Adrenal gland (tissue), 12 donors: ENCODE results near the gene CCNK. TPM values are rescaled to one million over a fixed set of nuclear protein-coding genes. Genes with fewer than 3 reads are reported as not detected.

Experiments used
- DNase-seq, 7 donors: peaks; one replicate each; pipeline ENCODE4 v3.0.0-alpha.2; 2019 to 2020
- H3K27ac ChIP-seq, 5 donors: fragments of 200-600 bp; sonication (generic) in 4 of 5; 1 replicate in 3 of 5; 2 replicates in 2 of 5; pipeline versions ENCODE4 v1.5.1 to v1.8.0; 2016 to 2020; ENCODE audit warnings: mild to moderate bottlenecking in 1 of 5
- H3K27me3 ChIP-seq: fragments of 200-600 bp; 2 replicates; pipeline ENCODE4 v1.8.0; 2021
- H3K36me3 ChIP-seq, 2 donors: fragments of 200-600 bp; replicated peaks in 1 of 2; 1 replicate in 1 of 2; 2 replicates in 1 of 2; pipeline versions ENCODE4 v1.5.1 to v1.8.0; 2018 to 2022
- H3K4me1 ChIP-seq, 2 donors: fragments of 200-600 bp; replicated peaks in 1 of 2; 1 replicate in 1 of 2; 2 replicates in 1 of 2; pipeline versions ENCODE4 v1.5.1 to v1.8.0; 2018 to 2021
- H3K4me3 ChIP-seq, 4 donors: fragments of 200-600 bp; sonication (generic) in 3 of 4; one replicate each; pipeline ENCODE4 v1.5.1; 2016 to 2018
- H3K9me3 ChIP-seq, 3 donors: fragments of 200-600 bp; sonication (generic) in 1 of 3; replicated peaks in 1 of 3; 1 replicate in 2 of 3; 2 replicates in 1 of 3; pipeline versions ENCODE4 v1.5.1 to v1.8.0; 2016 to 2021
- POLR2A ChIP-seq, 2 donors: fragments of 450-650 bp; IDR thresholded peaks; one replicate each; pipeline ENCODE4 v1.6.1; 2017; ENCODE audit warnings: antibody characterized with exemption in 2 of 2, mild to moderate bottlenecking in 2 of 2, moderate library complexity in 1 of 2
- WGBS, 4 donors: extraction: QIAGEN DNeasy Blood & Tissue Kit in 2 of 4; methylation state at CpG; one replicate each; pipeline versions ENCODE4 v1.1.5 to v1.1.7; 2013 to 2017; 5-methylcytosine and 5-hydroxymethylcytosine counted together
- intact Hi-C, 2 donors: fragments of 100-400 bp; cut with DNase I; formaldehyde crosslinking; loops; one replicate each; pipeline versions ENCODE4 v1.14.1 to v1.15.0; 2022 to 2023
- polyA plus RNA-seq, 3 donors: library from polyadenylated mRNA; stranded (reverse); fragments of 200-250 nt in 2 of 3; fragments of 350-450 nt in 1 of 3; fragmentation: Illumina TruSeq in 1 of 3; extraction: RNeasy Lipid Tissue Mini Kit (QIAGEN cat#74804) in 1 of 3; gene quantifications; one replicate each; pipeline ENCODE4 v1.2.3, GENCODE V29; 2013 to 2014
- total RNA-seq, 9 donors: library from RNA; depleted of rRNA in 4 of 9; stranded (reverse); fragments of >200 nt in 4 of 9; fragments of 120-200 nt in 1 of 9; fragmentation: NEBNext Ultra II Directional in 1 of 9; extraction: Animal tissue kit (Norgen Biotek cat#: 25700) in 1 of 9; gene quantifications; one replicate each; pipeline versions ENCODE4 v1.1.0 to v1.2.4, GENCODE V29; 2013 to 2023
- TF ChIP-seq, protein P1 (sequence below), 6 experiments: fragments of 450-650 bp in 4 of 6; fragments of 200-600 bp in 2 of 6; sonication (generic) in 1 of 6; IDR thresholded peaks; 1 replicate in 5 of 6; 2 replicates in 1 of 6; pipeline versions ENCODE4 v1.5.1 to v1.8.0; 2016 to 2021; ENCODE audit warnings: antibody characterized with exemption in 6 of 6, mild to moderate bottlenecking in 2 of 6, moderate library complexity in 1 of 6
- donor health status: healthy with polysubstance abuse.
- donor health status: Bipolar disorder and iron deficiency.
- donor health status: DM: yes; HTN: yes; CAD: no.
- donor health status: DM: no; HTN: no; CAD: no.
- donor health status: DM: no; HTN: no; CAD: no.
- donor health status: DM: yes; HTN: yes; CAD: no.

The CCNK gene
- total and polyA plus RNA-seq, 12 donors: 9.9 to 44.3 (median 20.2) TPM

DNA sequence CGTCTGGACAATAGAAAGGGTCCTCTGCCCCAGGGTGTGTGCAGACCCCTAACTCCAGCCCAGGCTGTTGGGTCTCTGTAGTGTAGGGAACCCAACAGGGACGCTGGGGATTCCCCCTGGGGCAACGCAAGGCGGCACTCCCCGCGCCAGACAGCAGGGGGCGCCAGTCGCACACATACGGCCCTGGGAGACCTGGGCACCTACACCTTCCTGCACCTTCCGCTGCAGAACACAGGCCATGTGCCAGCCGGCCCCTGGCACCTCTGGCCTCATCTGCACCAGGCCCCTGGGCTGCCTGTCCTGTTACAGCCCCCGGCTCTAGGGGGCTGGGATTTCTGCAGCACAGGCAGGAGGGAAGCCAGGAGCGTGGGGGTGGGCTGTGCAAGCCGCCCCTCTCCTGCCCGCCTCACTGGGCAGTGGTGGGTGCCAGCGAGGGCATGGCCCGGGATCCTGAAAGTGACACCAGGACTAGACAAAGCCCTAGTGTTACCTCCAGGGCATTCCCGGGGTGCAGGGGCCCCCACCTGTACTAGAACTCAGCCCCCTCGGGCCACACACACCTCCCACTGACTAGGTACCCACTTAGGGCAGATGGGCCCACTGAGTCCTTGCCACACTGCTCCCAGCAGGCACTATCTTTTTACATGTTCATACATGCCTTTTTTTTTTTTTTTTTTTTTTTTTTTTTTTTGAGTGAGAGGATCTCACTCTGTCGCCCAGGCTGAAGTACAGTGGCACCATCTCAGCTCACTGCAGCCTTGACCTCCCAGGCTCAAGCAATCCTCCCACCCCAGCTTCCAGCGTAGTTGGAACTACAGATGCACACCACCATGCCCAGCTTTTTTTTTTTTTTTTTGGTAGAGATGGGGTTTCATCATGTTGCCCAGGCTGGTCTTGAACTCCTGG is 37.5 kb downstream of the CCNK start:
- H3K4me3 ChIP-seq: no peak overlapping the region
- 29 to 37% (median 36%) methylated on average over 10 to 21 of the region's 21 CpGs for whole genome bisulfite sequencing, 4 donors
- H3K36me3 ChIP-seq: peaks cover 0 to 12% of the 10 kb centered on the region in 2 donors
- intact Hi-C loops: loop anchor here (2.0 to 5.0 kb wide), 2 partner anchors 110 to 114 kb away; no protein-coding TSS in a partner anchor
- TF ChIP-seq, protein P1, sequence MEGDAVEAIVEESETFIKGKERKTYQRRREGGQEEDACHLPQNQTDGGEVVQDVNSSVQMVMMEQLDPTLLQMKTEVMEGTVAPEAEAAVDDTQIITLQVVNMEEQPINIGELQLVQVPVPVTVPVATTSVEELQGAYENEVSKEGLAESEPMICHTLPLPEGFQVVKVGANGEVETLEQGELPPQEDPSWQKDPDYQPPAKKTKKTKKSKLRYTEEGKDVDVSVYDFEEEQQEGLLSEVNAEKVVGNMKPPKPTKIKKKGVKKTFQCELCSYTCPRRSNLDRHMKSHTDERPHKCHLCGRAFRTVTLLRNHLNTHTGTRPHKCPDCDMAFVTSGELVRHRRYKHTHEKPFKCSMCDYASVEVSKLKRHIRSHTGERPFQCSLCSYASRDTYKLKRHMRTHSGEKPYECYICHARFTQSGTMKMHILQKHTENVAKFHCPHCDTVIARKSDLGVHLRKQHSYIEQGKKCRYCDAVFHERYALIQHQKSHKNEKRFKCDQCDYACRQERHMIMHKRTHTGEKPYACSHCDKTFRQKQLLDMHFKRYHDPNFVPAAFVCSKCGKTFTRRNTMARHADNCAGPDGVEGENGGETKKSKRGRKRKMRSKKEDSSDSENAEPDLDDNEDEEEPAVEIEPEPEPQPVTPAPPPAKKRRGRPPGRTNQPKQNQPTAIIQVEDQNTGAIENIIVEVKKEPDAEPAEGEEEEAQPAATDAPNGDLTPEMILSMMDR (IDR thresholded peaks at IDR 0.05): peak; percentile 91 to 98 (median 97)
- peak in 1 of 2 donors; percentile 21 for TF ChIP-seq POLR2A (IDR thresholded peaks at IDR 0.05)
- DNase-seq: peak; percentile 60 to 91 (median 80)
- H3K27ac ChIP-seq: no peak overlapping the region
- peaks cover 15 to 20% of the 10 kb centered on the region in 2 donors for H3K4me1 ChIP-seq
- H3K27me3 ChIP-seq: no peaks in the 10 kb centered on the region
- H3K9me3 ChIP-seq: no peaks in the 10 kb centered on the region

DNA sequence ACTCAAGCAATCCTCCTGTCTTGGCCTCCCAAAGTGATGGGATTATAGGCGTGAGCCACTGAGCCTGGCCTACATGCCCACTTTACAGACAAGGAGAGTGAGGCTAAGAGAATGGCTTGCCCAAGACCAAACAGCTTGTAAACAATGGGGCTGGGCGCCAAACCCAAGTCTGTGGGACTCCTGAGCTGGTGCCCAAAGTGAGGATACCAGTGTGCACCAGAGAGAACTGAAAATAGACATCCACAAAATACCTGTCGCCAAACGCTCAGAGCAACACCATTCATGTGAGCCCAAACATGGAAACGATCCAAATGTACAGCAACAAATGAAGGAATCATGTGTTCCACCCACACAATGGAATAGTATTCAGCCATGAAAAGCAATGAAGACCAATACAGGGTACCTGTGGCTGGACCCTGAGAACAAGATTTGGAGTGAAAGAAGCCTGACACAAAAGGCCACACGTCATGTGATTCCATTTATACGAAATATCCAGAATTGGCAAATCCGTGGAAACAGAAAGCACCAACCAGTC is 38.2 kb downstream of the CCNK start:
- intact Hi-C loops: loop anchor here (2.0 to 5.0 kb wide), 2 partner anchors 109 to 113 kb away; no protein-coding TSS in a partner anchor
- Histone ChIP-seq H3K4me3 (no peak overlapping the region), H3K4me1 (peaks cover 15 to 22% of the 10 kb centered on the region in 2 donors), H3K9me3 (no peaks in the 10 kb centered on the region), H3K36me3 (peaks cover 0 to 7% of the 10 kb centered on the region in 2 donors), H3K27ac (no peak overlapping the region), H3K27me3 (no peaks in the 10 kb centered on the region)
- DNase-seq: peak in 5 of 7 donors; percentile 6 to 22 (median 13)
- WGBS, 4 donors: 88 to 97% (median 92%) methylated on average over 8 of the region's 8 CpGs
- TF ChIP-seq, protein P1 (IDR thresholded peaks at IDR 0.05): no peak
- TF ChIP-seq POLR2A (IDR thresholded peaks at IDR 0.05): no peak

GRCh38 chr14:99519931-99520421 is 38.8 kb downstream of the CCNK start:
- WGBS, 4 donors: 76 to 100% (median 78%) methylated on average over 1 to 6 of the region's 6 CpGs
- Histone ChIP-seq H3K4me1 (peaks cover 15 to 22% of the 10 kb centered on the region in 2 donors), H3K4me3 (no peak overlapping the region), H3K27me3 (no peaks in the 10 kb centered on the region), H3K27ac (no peak overlapping the region), H3K9me3 (no peaks in the 10 kb centered on the region), H3K36me3 (peaks cover 0 to under 1% of the 10 kb centered on the region in 2 donors)
- TF ChIP-seq, protein P1 (IDR thresholded peaks at IDR 0.05): no peak
- no peak for TF ChIP-seq POLR2A (IDR thresholded peaks at IDR 0.05)
- DNase-seq: peak in 4 of 7 donors; percentile 8 to 21 (median 15)
- intact Hi-C loops: loop anchor here (2.0 to 5.0 kb wide), 2 partner anchors 109 to 112 kb away; no protein-coding TSS in a partner anchor

- intact Hi-C loops: no loop called here
- H3K27ac ChIP-seq: no peak overlapping the region
- H3K4me1 ChIP-seq: peaks cover 15 to 22% of the 10 kb centered on the region in 2 donors
- DNase-seq: peak in 1 of 7 donors; percentile 15
- 81 to 90% (median 89%) methylated on average over 5 to 11 of the region's 11 CpGs for WGBS, 4 donors
- no peaks in the 10 kb centered on the region for H3K27me3 ChIP-seq
- H3K9me3 ChIP-seq: no peaks in the 10 kb centered on the region
- no peaks in the 10 kb centered on the region for H3K36me3 ChIP-seq
- TF ChIP-seq, protein P1 (IDR thresholded peaks at IDR 0.05): no peak
- no peak overlapping the region for H3K4me3 ChIP-seq
Measured at GRCh38 chr14:99520571-99521081, 39.4 kb downstream of the CCNK start.
